NT2/D1 (cell line): ENCODE results near the gene CLEC16A.

ENCODE experiments used
- SUZ12 ChIP-seq: IDR thresholded peaks from 2 replicates; pipeline ENCODE4 v1.6.1; 2011; ENCODE audit not compliant: insufficient read length, insufficient read depth; ENCODE audit errors: extremely low read depth
- YY1 ChIP-seq: IDR thresholded peaks from 2 replicates; pipeline ENCODE4 v1.6.1; 2011; ENCODE audit not compliant: insufficient read length, insufficient read depth

DNA sequence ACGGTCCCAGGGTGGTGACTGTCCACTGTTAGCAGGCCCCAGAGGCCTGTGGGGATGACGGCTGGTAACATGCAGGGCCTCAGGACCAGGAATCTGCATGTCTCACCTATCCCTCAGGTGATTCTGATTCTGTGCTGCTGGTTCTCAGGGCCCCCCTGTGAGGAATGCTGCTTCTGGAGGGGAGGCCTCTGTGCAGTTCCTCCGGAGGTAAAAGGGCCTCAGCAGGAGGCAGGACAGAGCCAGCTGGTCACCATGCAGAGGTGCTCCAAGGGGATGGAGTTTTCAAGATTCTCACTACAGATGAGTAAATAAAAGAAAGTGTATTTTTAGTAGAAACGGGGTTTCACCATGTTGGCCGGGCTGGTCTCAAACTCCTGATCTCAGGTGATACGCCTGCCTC is 33.8 kb downstream of the CLEC16A start:
- TF ChIP-seq YY1 = no peak
- no peak for TF ChIP-seq SUZ12
